Astrocyte (in vitro differentiated cells and primary cell): ENCODE results near the gene NAV3.

ENCODE experiments used
- EZH2 ChIP-seq: IDR thresholded peaks from 2 replicates; pipeline ENCODE4 v1.6.1; 2012; ENCODE audit warnings: mild to moderate bottlenecking, low read length, inconsistent platforms; ENCODE audit not compliant: insufficient read depth
- TF ChIP-seq, protein P1 (sequence below): IDR thresholded peaks from 2 replicates; pipeline ENCODE4 v1.5.1; 2011; ENCODE audit warnings: low read depth, mild to moderate bottlenecking, inconsistent platforms, low read length, moderate library complexity; ENCODE audit not compliant: insufficient read depth

- TF ChIP-seq, protein P1, sequence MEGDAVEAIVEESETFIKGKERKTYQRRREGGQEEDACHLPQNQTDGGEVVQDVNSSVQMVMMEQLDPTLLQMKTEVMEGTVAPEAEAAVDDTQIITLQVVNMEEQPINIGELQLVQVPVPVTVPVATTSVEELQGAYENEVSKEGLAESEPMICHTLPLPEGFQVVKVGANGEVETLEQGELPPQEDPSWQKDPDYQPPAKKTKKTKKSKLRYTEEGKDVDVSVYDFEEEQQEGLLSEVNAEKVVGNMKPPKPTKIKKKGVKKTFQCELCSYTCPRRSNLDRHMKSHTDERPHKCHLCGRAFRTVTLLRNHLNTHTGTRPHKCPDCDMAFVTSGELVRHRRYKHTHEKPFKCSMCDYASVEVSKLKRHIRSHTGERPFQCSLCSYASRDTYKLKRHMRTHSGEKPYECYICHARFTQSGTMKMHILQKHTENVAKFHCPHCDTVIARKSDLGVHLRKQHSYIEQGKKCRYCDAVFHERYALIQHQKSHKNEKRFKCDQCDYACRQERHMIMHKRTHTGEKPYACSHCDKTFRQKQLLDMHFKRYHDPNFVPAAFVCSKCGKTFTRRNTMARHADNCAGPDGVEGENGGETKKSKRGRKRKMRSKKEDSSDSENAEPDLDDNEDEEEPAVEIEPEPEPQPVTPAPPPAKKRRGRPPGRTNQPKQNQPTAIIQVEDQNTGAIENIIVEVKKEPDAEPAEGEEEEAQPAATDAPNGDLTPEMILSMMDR: no peak
- no peak for TF ChIP-seq EZH2
These were observed 354.4 kb downstream of the NAV3 start for GRCh38 chr12:78185109-78185508.
